ENCODE data around the gene DDX55. TPM values are rescaled to one million over a fixed set of nuclear protein-coding genes. Genes with fewer than 3 reads are reported as not detected.

DDX55 gene
- total and polyA plus RNA-seq, 2 of the 13 experiments (the other 11 are each of a cell fraction or from before 2014, with no cell fraction given), result 22.2 to 37.0 TPM

DNA sequence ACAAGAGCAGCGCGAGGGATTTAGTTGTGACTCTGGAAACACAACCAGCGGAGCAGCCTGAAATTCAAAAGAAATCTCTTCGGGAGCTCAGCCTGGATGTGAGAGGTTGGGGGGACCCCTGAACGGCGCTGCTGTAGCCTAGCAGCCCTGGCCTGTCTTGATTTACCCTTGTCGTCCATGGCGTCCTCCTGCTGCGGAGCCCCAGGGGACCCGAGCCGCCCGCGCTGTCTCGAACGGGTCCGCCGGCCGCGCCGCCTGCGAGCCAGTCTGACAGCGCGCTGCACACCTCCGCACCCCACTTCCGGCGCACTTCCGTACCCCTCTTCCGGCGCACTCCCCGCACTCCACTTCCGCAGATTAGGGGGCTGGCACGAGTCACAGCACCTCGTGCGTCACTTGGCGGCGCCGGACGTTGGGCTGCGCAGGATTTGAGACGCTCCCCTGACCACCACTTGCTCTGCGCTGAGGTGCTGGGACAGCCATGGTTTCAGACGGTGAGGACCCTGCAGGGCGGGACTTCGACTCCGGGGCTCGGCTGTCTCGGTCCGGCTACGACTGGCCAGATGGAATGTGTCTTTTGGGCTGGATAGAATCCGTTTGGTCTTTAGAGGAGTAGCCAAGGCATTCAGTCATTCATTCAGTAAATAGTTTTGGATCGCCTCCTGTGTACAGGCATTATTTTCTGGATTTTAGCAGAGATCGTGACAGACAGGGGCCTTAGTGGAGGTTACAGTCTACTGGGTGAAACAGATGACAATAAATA is 31.7 kb downstream of the DDX55 start, which contains the start of the genes EIF2B1 and GTF2H3 (continued):
- TF ChIP-seq, protein P1, sequence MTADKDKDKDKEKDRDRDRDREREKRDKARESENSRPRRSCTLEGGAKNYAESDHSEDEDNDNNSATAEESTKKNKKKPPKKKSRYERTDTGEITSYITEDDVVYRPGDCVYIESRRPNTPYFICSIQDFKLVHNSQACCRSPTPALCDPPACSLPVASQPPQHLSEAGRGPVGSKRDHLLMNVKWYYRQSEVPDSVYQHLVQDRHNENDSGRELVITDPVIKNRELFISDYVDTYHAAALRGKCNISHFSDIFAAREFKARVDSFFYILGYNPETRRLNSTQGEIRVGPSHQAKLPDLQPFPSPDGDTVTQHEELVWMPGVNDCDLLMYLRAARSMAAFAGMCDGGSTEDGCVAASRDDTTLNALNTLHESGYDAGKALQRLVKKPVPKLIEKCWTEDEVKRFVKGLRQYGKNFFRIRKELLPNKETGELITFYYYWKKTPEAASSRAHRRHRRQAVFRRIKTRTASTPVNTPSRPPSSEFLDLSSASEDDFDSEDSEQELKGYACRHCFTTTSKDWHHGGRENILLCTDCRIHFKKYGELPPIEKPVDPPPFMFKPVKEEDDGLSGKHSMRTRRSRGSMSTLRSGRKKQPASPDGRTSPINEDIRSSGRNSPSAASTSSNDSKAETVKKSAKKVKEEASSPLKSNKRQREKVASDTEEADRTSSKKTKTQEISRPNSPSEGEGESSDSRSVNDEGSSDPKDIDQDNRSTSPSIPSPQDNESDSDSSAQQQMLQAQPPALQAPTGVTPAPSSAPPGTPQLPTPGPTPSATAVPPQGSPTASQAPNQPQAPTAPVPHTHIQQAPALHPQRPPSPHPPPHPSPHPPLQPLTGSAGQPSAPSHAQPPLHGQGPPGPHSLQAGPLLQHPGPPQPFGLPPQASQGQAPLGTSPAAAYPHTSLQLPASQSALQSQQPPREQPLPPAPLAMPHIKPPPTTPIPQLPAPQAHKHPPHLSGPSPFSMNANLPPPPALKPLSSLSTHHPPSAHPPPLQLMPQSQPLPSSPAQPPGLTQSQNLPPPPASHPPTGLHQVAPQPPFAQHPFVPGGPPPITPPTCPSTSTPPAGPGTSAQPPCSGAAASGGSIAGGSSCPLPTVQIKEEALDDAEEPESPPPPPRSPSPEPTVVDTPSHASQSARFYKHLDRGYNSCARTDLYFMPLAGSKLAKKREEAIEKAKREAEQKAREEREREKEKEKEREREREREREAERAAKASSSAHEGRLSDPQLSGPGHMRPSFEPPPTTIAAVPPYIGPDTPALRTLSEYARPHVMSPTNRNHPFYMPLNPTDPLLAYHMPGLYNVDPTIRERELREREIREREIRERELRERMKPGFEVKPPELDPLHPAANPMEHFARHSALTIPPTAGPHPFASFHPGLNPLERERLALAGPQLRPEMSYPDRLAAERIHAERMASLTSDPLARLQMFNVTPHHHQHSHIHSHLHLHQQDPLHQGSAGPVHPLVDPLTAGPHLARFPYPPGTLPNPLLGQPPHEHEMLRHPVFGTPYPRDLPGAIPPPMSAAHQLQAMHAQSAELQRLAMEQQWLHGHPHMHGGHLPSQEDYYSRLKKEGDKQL (CRISPR knock-in tag; IDR thresholded peaks at IDR 0.05; ENCODE audit: low read depth), result no peak
- TF ChIP-seq KDM3A (CRISPR knock-in tag; IDR thresholded peaks at IDR 0.05; ENCODE audit: low read depth), result peak; percentile 78; the same call in 1 of the 2 replicates
- TF ChIP-seq ZNF7 (CRISPR knock-in tag; IDR thresholded peaks at IDR 0.05), result no peak
- no peak for TF ChIP-seq ATM (IDR thresholded peaks at IDR 0.05; ENCODE audit: borderline replicate concordance)
- peak; percentile 41; the same call in 1 of the 2 replicates for TF ChIP-seq NR2F2 (IDR thresholded peaks at IDR 0.05; ENCODE audit: borderline replicate concordance, low read depth)
- no peak for TF ChIP-seq HOXA9 (CRISPR knock-in tag; IDR thresholded peaks at IDR 0.05; ENCODE audit: borderline replicate concordance)
- peak; percentile 84 for TF ChIP-seq SP2 (CRISPR knock-in tag; IDR thresholded peaks at IDR 0.05)
- TF ChIP-seq TCF12 (IDR thresholded peaks at IDR 0.05), result no peak
- TF ChIP-seq TCF12 (CRISPR knock-in tag; IDR thresholded peaks at IDR 0.05), result no peak; the same call in 1 of the 2 replicates
- peak; percentile 79 for TF ChIP-seq NFRKB (IDR thresholded peaks at IDR 0.05)
- peak; percentile 84 for TF ChIP-seq ZNF605 (CRISPR knock-in tag; IDR thresholded peaks at IDR 0.05)
- no peak for TF ChIP-seq HNF4G (IDR thresholded peaks at IDR 0.05; ENCODE audit: borderline replicate concordance, low read depth, low read length)
- TF ChIP-seq HNF4G (CRISPR knock-in tag; IDR thresholded peaks at IDR 0.05; ENCODE audit: borderline replicate concordance, low read depth), result peak; percentile 52; the same call in 1 of the 2 replicates
- TF ChIP-seq ZNF441 (CRISPR knock-in tag; IDR thresholded peaks at IDR 0.05; ENCODE audit: borderline replicate concordance), result peak; percentile 66; the same call in 1 of the 2 replicates
- peak; percentile 87; the same call in 1 of the 2 replicates for TF ChIP-seq TOPORS (CRISPR knock-in tag; IDR thresholded peaks at IDR 0.05)
- TF ChIP-seq TBX3 (IDR thresholded peaks at IDR 0.05; ENCODE audit: borderline replicate concordance), result 0 out of 2 replicates have a peak, but pooled peaks have one; percentile 52
- no peak for TF ChIP-seq IRF1 (CRISPR knock-in tag; IDR thresholded peaks at IDR 0.05; ENCODE audit: low read depth)
- TF ChIP-seq, protein P2, sequence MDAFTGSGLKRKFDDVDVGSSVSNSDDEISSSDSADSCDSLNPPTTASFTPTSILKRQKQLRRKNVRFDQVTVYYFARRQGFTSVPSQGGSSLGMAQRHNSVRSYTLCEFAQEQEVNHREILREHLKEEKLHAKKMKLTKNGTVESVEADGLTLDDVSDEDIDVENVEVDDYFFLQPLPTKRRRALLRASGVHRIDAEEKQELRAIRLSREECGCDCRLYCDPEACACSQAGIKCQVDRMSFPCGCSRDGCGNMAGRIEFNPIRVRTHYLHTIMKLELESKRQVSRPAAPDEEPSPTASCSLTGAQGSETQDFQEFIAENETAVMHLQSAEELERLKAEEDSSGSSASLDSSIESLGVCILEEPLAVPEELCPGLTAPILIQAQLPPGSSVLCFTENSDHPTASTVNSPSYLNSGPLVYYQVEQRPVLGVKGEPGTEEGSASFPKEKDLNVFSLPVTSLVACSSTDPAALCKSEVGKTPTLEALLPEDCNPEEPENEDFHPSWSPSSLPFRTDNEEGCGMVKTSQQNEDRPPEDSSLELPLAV (CRISPR knock-in tag; conservative IDR thresholded peaks at IDR 0.05; ENCODE audit: low read depth), result no peak; the same call in 1 of the 2 replicates
- peak; percentile 86 for TF ChIP-seq PHF5A (CRISPR knock-in tag; IDR thresholded peaks at IDR 0.05; ENCODE audit: low read depth, unreplicated experiment)
- peak; percentile 63; the same call in 1 of the 2 replicates for TF ChIP-seq ELF3 (CRISPR knock-in tag; IDR thresholded peaks at IDR 0.05)
- TF ChIP-seq AGO2 (optimal IDR thresholded peaks at IDR 0.05; ENCODE audit: low read depth, low read length), result peak; percentile 29
- no peak for TF ChIP-seq ZFYVE20 (CRISPR knock-in tag; IDR thresholded peaks at IDR 0.05; ENCODE audit: borderline replicate concordance, low read depth)

All from HepG2 (cell line).